H1 (cell line): ENCODE data around the gene PRLHR. TPM values are rescaled to one million over a fixed set of nuclear protein-coding genes. Genes with fewer than 3 reads are reported as not detected.

Experiments
- CTCF ChIA-PET: fragments of 300-600 bp; sonication (Branson Sonifier 250); formaldehyde crosslinking; loops from one replicate; lab custom pipeline; 2021; ENCODE audit not compliant: partially characterized antibody; lab: Charles Lee
- POLR2A ChIA-PET: fragments of 300-600 bp; sonication (Branson Sonifier 250); formaldehyde crosslinking; loops from one replicate; lab custom pipeline; 2021; ENCODE audit warnings: inconsistent platforms; ENCODE audit not compliant: partially characterized antibody; lab: Charles Lee
- DNase-seq, 2 experiments: peaks; one replicate each; pipeline versions ENCODE4 v3.0.0 to v3.0.0-alpha.2; 2010 to 2022; ENCODE audit warnings: low spot score in 2 of 2, low read depth in 1 of 2, mixed read lengths in 1 of 2
- FAIRE-seq: peaks from 2 replicates; lab custom pipeline; 2011; peaks lifted over from hg19 to GRCh38; lab: Jason Lieb, UNC
- H2AFZ ChIP-seq: 2 replicates; pipeline ENCODE4 v1.8.1; 2012; ENCODE audit warnings: low read length, inconsistent platforms
- H2AK5ac ChIP-seq: 2 replicates; pipeline ENCODE4 v1.6.1; 2013; ENCODE audit warnings: low read depth, low read length
- H2BK120ac ChIP-seq: replicated peaks from 2 replicates; pipeline ENCODE3; 2013; ENCODE audit warnings: low read depth, low read length, inconsistent platforms
- H2BK12ac ChIP-seq: 2 replicates; pipeline ENCODE4 v1.6.1; 2013; ENCODE audit warnings: low read depth, low read length
- H2BK15ac ChIP-seq: 2 replicates; pipeline ENCODE4 v1.6.1; 2013; ENCODE audit warnings: low read length
- H2BK20ac ChIP-seq: 2 replicates; pipeline ENCODE4 v1.6.1; 2013; ENCODE audit warnings: low read length
- H2BK5ac ChIP-seq: 2 replicates; pipeline ENCODE4 v1.6.1; 2013; ENCODE audit warnings: low read depth, low read length
- H3K14ac ChIP-seq: 2 replicates; pipeline ENCODE4 v1.6.1; 2013; ENCODE audit warnings: inconsistent platforms; ENCODE audit not compliant: insufficient read length
- H3K18ac ChIP-seq: 2 replicates; pipeline ENCODE4 v1.6.1; 2013; ENCODE audit warnings: low read length; ENCODE audit errors: extremely low read depth
- H3K23ac ChIP-seq: 2 replicates; pipeline ENCODE4 v1.6.1; 2013; ENCODE audit warnings: inconsistent platforms; ENCODE audit not compliant: insufficient read length
- H3K23me2 ChIP-seq: 2 replicates; pipeline ENCODE4 v1.6.1; 2013; ENCODE audit warnings: low read depth, low read length
- H3K27ac ChIP-seq: 2 replicates; pipeline ENCODE4 v1.6.1; 2011; ENCODE audit warnings: low read depth, low read length, inconsistent platforms
- H3K27me3 ChIP-seq, 4 experiments: replicated peaks in 1 of 4; 1 replicate in 1 of 4; 2 replicates in 3 of 4; pipeline versions ENCODE4 v1.6.1 to v1.8.1; 2011 to 2013; ENCODE audit warnings: low read length in 3 of 4, mild to moderate bottlenecking in 3 of 4, inconsistent platforms in 2 of 4, mixed read lengths in 2 of 4, moderate library complexity in 1 of 4; ENCODE audit not compliant: control insufficient read depth in 3 of 4, insufficient read depth in 3 of 4; ENCODE audit errors: extremely low read depth in 1 of 4
- H3K36me3 ChIP-seq, 4 experiments: 2 replicates each; pipeline versions ENCODE4 v1.6.1 to v1.8.1; 2011 to 2013; ENCODE audit warnings: mild to moderate bottlenecking in 4 of 4, low read length in 3 of 4, moderate library complexity in 2 of 4, control low read depth in 1 of 4, inconsistent platforms in 1 of 4; ENCODE audit not compliant: insufficient read depth in 4 of 4, control insufficient read depth in 2 of 4
- H3K4ac ChIP-seq: replicated peaks from 2 replicates; pipeline ENCODE3; 2013; ENCODE audit warnings: low read length, low read depth, mixed read lengths, inconsistent platforms; ENCODE audit not compliant: insufficient read length
- H3K4me1 ChIP-seq, 4 experiments: replicated peaks in 1 of 4; 1 replicate in 1 of 4; 2 replicates in 3 of 4; pipeline versions ENCODE4 v1.6.1 to v1.8.1; 2011 to 2013; ENCODE audit warnings: low read length in 3 of 4, inconsistent platforms in 2 of 4, mixed read lengths in 1 of 4; ENCODE audit not compliant: insufficient read depth in 4 of 4, control insufficient read depth in 3 of 4
- H3K4me2 ChIP-seq, 2 experiments: 2 replicates each; pipeline versions ENCODE4 v1.6.1 to v1.8.1; 2011 to 2013; ENCODE audit warnings: low read depth in 2 of 2, low read length in 2 of 2, control low read depth in 1 of 2, inconsistent platforms in 1 of 2, mild to moderate bottlenecking in 1 of 2; ENCODE audit not compliant: insufficient read depth in 1 of 2
- H3K4me3 ChIP-seq, 4 experiments: fragments of 200-600, 300-600 bp in 1 of 4; sonication (generic), shearing (Covaris generic), sonication (Bioruptor Twin) in 1 of 4; 2 replicates each; pipeline versions ENCODE4 v1.5.1 to v1.8.1; 2011 to 2016; ENCODE audit warnings: low read length in 4 of 4, low read depth in 3 of 4, control low read depth in 2 of 4, inconsistent platforms in 2 of 4, mild to moderate bottlenecking in 2 of 4, mixed read lengths in 1 of 4, moderate library complexity in 1 of 4; ENCODE audit not compliant: insufficient read depth in 2 of 4; ENCODE audit errors: extremely low read depth in 1 of 4
- H3K56ac ChIP-seq: replicated peaks from 2 replicates; pipeline ENCODE3; 2013; ENCODE audit warnings: low read depth, mild to moderate bottlenecking, mixed read lengths, low read length, inconsistent platforms; ENCODE audit not compliant: insufficient read length
- H3K79me1 ChIP-seq: 2 replicates; pipeline ENCODE4 v1.6.1; 2013; ENCODE audit warnings: low read depth, low read length, control low read depth
- H3K79me2 ChIP-seq, 2 experiments: 2 replicates each; pipeline versions ENCODE4 v1.6.1 to v1.8.1; 2012 to 2013; ENCODE audit warnings: low read length in 2 of 2, mild to moderate bottlenecking in 2 of 2, inconsistent platforms in 1 of 2; ENCODE audit not compliant: insufficient read depth in 2 of 2, control insufficient read depth in 1 of 2
- H3K9ac ChIP-seq, 4 experiments: replicated peaks in 1 of 4; 1 replicate in 1 of 4; 2 replicates in 3 of 4; pipeline versions ENCODE4 v1.6.1 to v1.8.1; 2011 to 2013; ENCODE audit warnings: low read depth in 3 of 4, low read length in 3 of 4, control low read depth in 2 of 4, mild to moderate bottlenecking in 2 of 4, moderate library complexity in 2 of 4, inconsistent platforms in 1 of 4; ENCODE audit errors: extremely low read depth in 1 of 4
- H3K9me3 ChIP-seq, 2 experiments: 2 replicates each; pipeline versions ENCODE4 v1.6.1 to v1.8.1; 2012 to 2013; ENCODE audit warnings: mild to moderate bottlenecking in 2 of 2, moderate library complexity in 2 of 2, control low read depth in 1 of 2, inconsistent platforms in 1 of 2, low read depth in 1 of 2, low read length in 1 of 2, mixed read lengths in 1 of 2; ENCODE audit not compliant: insufficient read depth in 2 of 2
- H4K20me1 ChIP-seq, 2 experiments: replicated peaks in 1 of 2; 2 replicates each; pipeline versions ENCODE3 to v1.8.1; 2011 to 2013; ENCODE audit warnings: inconsistent platforms in 2 of 2, low read length in 2 of 2, mild to moderate bottlenecking in 1 of 2; ENCODE audit not compliant: insufficient read depth in 2 of 2, control insufficient read depth in 1 of 2
- H4K5ac ChIP-seq: 2 replicates; pipeline ENCODE4 v1.6.1; 2013; ENCODE audit warnings: low read length, low read depth, mixed read lengths, inconsistent platforms; ENCODE audit not compliant: insufficient read length
- H4K8ac ChIP-seq: 2 replicates; pipeline ENCODE4 v1.8.0; 2013; ENCODE audit warnings: mild to moderate bottlenecking, moderate library complexity, low read length, inconsistent platforms; ENCODE audit not compliant: insufficient read depth; ENCODE audit errors: extremely low read depth
- H4K91ac ChIP-seq: replicated peaks from 2 replicates; pipeline ENCODE3; 2013; ENCODE audit warnings: low read length, mixed read lengths, inconsistent platforms; ENCODE audit not compliant: insufficient read length
- MAX ChIP-seq: IDR thresholded peaks from 2 replicates; pipeline ENCODE4 v1.6.1; 2012; ENCODE audit warnings: inconsistent platforms
- RBBP5 ChIP-seq: IDR thresholded peaks from 2 replicates; pipeline ENCODE4 v1.7.1; 2012; ENCODE audit warnings: low read depth, mild to moderate bottlenecking, inconsistent platforms, low read length, moderate library complexity, borderline replicate concordance
- SP4 ChIP-seq: IDR thresholded peaks from 2 replicates; pipeline ENCODE4 v1.6.1; 2012; ENCODE audit warnings: low read length, inconsistent platforms
- TAF1 ChIP-seq: IDR thresholded peaks from 2 replicates; pipeline ENCODE4 v1.6.1; 2011; ENCODE audit warnings: mild to moderate bottlenecking, low read depth, low read length
- ZNF274 ChIP-seq: IDR thresholded peaks from 2 replicates; pipeline ENCODE4 v1.7.0; 2012; ENCODE audit warnings: low read length, borderline replicate concordance; ENCODE audit errors: extremely low read depth
- polyA plus RNA-seq, 7 experiments: library from polyadenylated mRNA; depleted of rRNA in 3 of 7; stranded (reverse) in 5 of 7; unstranded in 2 of 7; fragments of >200 nt in 5 of 7; fragments of 200-250 nt in 2 of 7; gene quantifications; 1 replicate in 5 of 7; 2 replicates in 1 of 7; 4 replicates in 1 of 7; pipeline versions ENCODE4 v1.2.1 to v1.2.3, GENCODE V29; 2011 to 2013; ENCODE audit warnings: missing spikeins in 2 of 7, mixed read lengths in 2 of 7
- total RNA-seq: library from RNA; stranded (reverse); fragmentation: NEBNext Ultra II Directional; extraction: Animal tissue kit (Norgen Biotek cat#: 25700); gene quantifications from 2 replicates; pipeline ENCODE4 v1.2.1, GENCODE V29; 2021

Gene PRLHR
- total and polyA plus RNA-seq, 2 of the 8 experiments (the other 6 are each of a cell fraction or from before 2014, with no cell fraction given): not detected

GRCh38 chr10:118628397-118628796 lies 32.9 kb upstream of the PRLHR start:
- Histone ChIP-seq H4K8ac (no peak overlapping the region), H2BK5ac (no peak overlapping the region), H3K18ac (no peak overlapping the region), H3K79me2 (no peaks in the 10 kb centered on the region), H4K20me1 (no peaks in the 10 kb centered on the region), H3K4me1 (peaks cover 0 to 10% (median 4%) of the 10 kb centered on the region in 4 experiments; a peak in 2 of 7 replicates), H2AFZ (no peak overlapping the region), H3K14ac (no peak overlapping the region), H3K9ac (no peak overlapping the region), H4K91ac (no peak overlapping the region), H2BK120ac (no peak overlapping the region), H4K5ac (no peak overlapping the region), H3K4me3 (no peak overlapping the region), H3K36me3 (no peaks in the 10 kb centered on the region), H3K23ac (no peak overlapping the region), H3K27me3 (no peaks in the 10 kb centered on the region), H3K4me2 (no peak overlapping the region), H3K27ac (no peak overlapping the region), H3K23me2 (no peaks in the 10 kb centered on the region), H2BK12ac (no peak overlapping the region), H3K56ac (no peak overlapping the region), H3K79me1 (no peaks in the 10 kb centered on the region), H3K4ac (no peak overlapping the region), H3K9me3 (no peaks in the 10 kb centered on the region), H2BK15ac (no peak overlapping the region), H2AK5ac (no peak overlapping the region), H2BK20ac (no peak overlapping the region)
- no peak for TF ChIP-seq MAX
- TF ChIP-seq SP4: no peak
- no peak for TF ChIP-seq TAF1
- TF ChIP-seq ZNF274: no peak
- no peak for TF ChIP-seq RBBP5
- ChIA-PET POLR2A (interaction anchor here (0.8 kb wide), 1 partner anchor 65 kb away, joined by 3 read pairs; no protein-coding TSS in a partner anchor), CTCF (interaction anchor here (0.7 to 6.0 kb wide), 8 partner anchors 8 to 982 kb away, joined by 3 to 56 read pairs (median 6); no protein-coding TSS in a partner anchor)
- DNase-seq (no peak), FAIRE-seq (no peak)
